CD14-positive monocyte (primary cell): ENCODE data around the gene AQP2. TPM values are rescaled to one million over a fixed set of nuclear protein-coding genes. Genes with fewer than 3 reads are reported as not detected.
A peak's percentile ranks its signal among the peaks of the same experiment; 100 is the strongest.

Experiments
- DNase-seq, 3 donors: peaks; one replicate each; pipeline ENCODE4 v3.0.0-alpha.2; 2011 to 2022
- H2AFZ ChIP-seq: 2 replicates; pipeline ENCODE4 v1.6.0; 2012; ENCODE audit warnings: mild to moderate bottlenecking, low read depth, low read length, inconsistent platforms; ENCODE audit not compliant: insufficient read depth, poor library complexity, severe bottlenecking
- H3K27ac ChIP-seq, 2 donors: 1 replicate in 1 of 2; 2 replicates in 1 of 2; pipeline ENCODE4 v1.5.1; 2012 to 2013; ENCODE audit warnings: low read length in 2 of 2, control low read depth in 1 of 2, inconsistent platforms in 1 of 2, low read depth in 1 of 2, mild to moderate bottlenecking in 1 of 2
- H3K27me3 ChIP-seq, 2 donors: one replicate each; pipeline versions ENCODE4 v1.6.0 to v1.6.1; 2011 to 2013; ENCODE audit warnings: low read length in 2 of 2; ENCODE audit not compliant: control insufficient read depth in 2 of 2, insufficient read depth in 2 of 2
- H3K36me3 ChIP-seq, 2 donors: replicated peaks in 1 of 2; 1 replicate in 1 of 2; 2 replicates in 1 of 2; pipeline versions ENCODE4 v1.5.1 to v1.6.1; 2012 to 2013; ENCODE audit warnings: low read length in 2 of 2, control low read depth in 1 of 2, inconsistent platforms in 1 of 2, mild to moderate bottlenecking in 1 of 2; ENCODE audit not compliant: insufficient read depth in 2 of 2, control insufficient read depth in 1 of 2
- H3K4me1 ChIP-seq, 2 donors: 1 replicate in 1 of 2; 2 replicates in 1 of 2; pipeline versions ENCODE4 v1.5.1 to v1.6.1; 2012 to 2013; ENCODE audit warnings: low read length in 2 of 2, control low read depth in 1 of 2, inconsistent platforms in 1 of 2, mild to moderate bottlenecking in 1 of 2, moderate library complexity in 1 of 2; ENCODE audit not compliant: insufficient read depth in 2 of 2, control insufficient read depth in 1 of 2
- H3K4me2 ChIP-seq: replicated peaks from 2 replicates; pipeline ENCODE3; 2012; ENCODE audit warnings: low read length, moderate library complexity, mild to moderate bottlenecking; ENCODE audit not compliant: poor library complexity, severe bottlenecking; ENCODE audit errors: extremely low read depth
- H3K4me3 ChIP-seq, 3 experiments: fragments of 200-600 bp in 1 of 3; sonication (generic) in 1 of 3; replicated peaks in 1 of 3; 1 replicate in 2 of 3; 2 replicates in 1 of 3; pipeline ENCODE4 v1.5.1; 2011 to 2013; ENCODE audit warnings: low read length in 3 of 3, mild to moderate bottlenecking in 3 of 3, control low read depth in 2 of 3, low read depth in 2 of 3, inconsistent platforms in 1 of 3, moderate library complexity in 1 of 3
- H3K79me2 ChIP-seq: 2 replicates; pipeline ENCODE4 v1.6.0; 2012; ENCODE audit warnings: mild to moderate bottlenecking, control low read depth, inconsistent platforms, low read length, moderate library complexity; ENCODE audit not compliant: insufficient read depth
- H3K9ac ChIP-seq: 2 replicates; pipeline ENCODE4 v1.6.0; 2017; ENCODE audit warnings: low read length, mild to moderate bottlenecking; ENCODE audit not compliant: insufficient read depth, poor library complexity, severe bottlenecking
- H3K9me3 ChIP-seq, 2 donors: replicated peaks in 1 of 2; 1 replicate in 1 of 2; 2 replicates in 1 of 2; pipeline versions ENCODE4 v1.5.1 to v1.6.1; 2012 to 2013; ENCODE audit warnings: low read length in 2 of 2, control low read depth in 1 of 2; ENCODE audit not compliant: control insufficient read depth in 1 of 2, insufficient read depth in 1 of 2
- H4K20me1 ChIP-seq: 2 replicates; pipeline ENCODE4 v1.6.0; 2012; ENCODE audit warnings: mild to moderate bottlenecking, low read length, control low read depth, moderate library complexity; ENCODE audit not compliant: insufficient read depth
- H3K27ac Mint-ChIP-seq, 7 donors: one replicate each; pipeline ENCODE4 v1.8.0; 2020; ENCODE audit warnings: mild to moderate bottlenecking in 7 of 7, mixed read lengths in 7 of 7, moderate library complexity in 6 of 7, inconsistent platforms in 2 of 7
- H3K27me3 Mint-ChIP-seq, 3 donors: one replicate each; pipeline ENCODE4 v1.8.0; 2021 to 2022; ENCODE audit warnings: low read depth in 3 of 3, mild to moderate bottlenecking in 3 of 3, mixed read lengths in 3 of 3, moderate library complexity in 3 of 3, inconsistent platforms in 1 of 3
- H3K36me3 Mint-ChIP-seq, 2 donors: one replicate each; pipeline ENCODE4 v1.8.0; 2020; ENCODE audit warnings: mixed read lengths in 2 of 2, inconsistent platforms in 1 of 2, mild to moderate bottlenecking in 1 of 2
- H3K4me1 Mint-ChIP-seq: one replicate; pipeline ENCODE4 v1.8.0; 2020; ENCODE audit warnings: mild to moderate bottlenecking, mixed read lengths
- H3K4me3 Mint-ChIP-seq, 2 donors: one replicate each; pipeline ENCODE4 v1.8.0; 2020; ENCODE audit warnings: mild to moderate bottlenecking in 2 of 2, mixed read lengths in 2 of 2, moderate library complexity in 1 of 2
- H3K9me3 Mint-ChIP-seq, 7 donors: one replicate each; pipeline ENCODE4 v1.8.0; 2020 to 2022; ENCODE audit warnings: mixed read lengths in 7 of 7, mild to moderate bottlenecking in 6 of 7, moderate library complexity in 6 of 7, inconsistent platforms in 2 of 7
- CTCF ChIP-seq: fragments of 200-600 bp; IDR thresholded peaks from one replicate; pipeline ENCODE4 v1.8.0; 2022; ENCODE audit warnings: antibody characterized with exemption, mild to moderate bottlenecking
- WGBS: methylation state at CpG from one replicate; pipeline ENCODE4 v1.1.5; 2013; ENCODE audit warnings: missing lambda C conversion rate; ENCODE audit not compliant: insufficient coverage; 5-methylcytosine and 5-hydroxymethylcytosine counted together
- intact Hi-C, 2 donors: fragments of 100-400 bp; cut with micrococcal nuclease; formaldehyde crosslinking; loops; one replicate each; pipeline versions ENCODE4 v1.15.0 to v1.15.1; 2023
- polyA plus RNA-seq, 3 donors: library from polyadenylated mRNA; depleted of rRNA in 1 of 3; unstranded in 2 of 3; stranded (reverse) in 1 of 3; fragments of 300-500 nt in 2 of 3; fragments of >200 nt in 1 of 3; fragmentation: Illumina TruSeq in 2 of 3; gene quantifications; 1 replicate in 2 of 3; 2 replicates in 1 of 3; pipeline ENCODE4 v1.2.3, GENCODE V29; 2012 to 2021

Gene AQP2
- polyA plus RNA-seq, 3 donors, result not detected

- Histone ChIP-seq H3K79me2 (no peaks in the 10 kb centered on the region), H3K4me3 (peak overlapping the region in 1 of 3 experiments; percentile 30), H4K20me1 (no peaks in the 10 kb centered on the region), H3K36me3 (no peaks in the 10 kb centered on the region), H3K27me3 (peaks cover 67 to 99% of the 10 kb centered on the region in 2 donors), H3K4me2 (peak overlapping the region; percentile 16), H2AFZ (no peak overlapping the region), H3K9me3 (peaks cover 0 to 65% of the 10 kb centered on the region in 2 donors), H3K9ac (no peak overlapping the region), H3K4me1 (peaks cover 29 to 37% of the 10 kb centered on the region in 2 donors), H3K27ac (no peak overlapping the region)
- intact Hi-C loops, result no loop called here
- Mint-ChIP-seq H3K4me1 (peaks cover 32% of the 10 kb centered on the region), H3K36me3 (peaks cover 0 to 11% of the 10 kb centered on the region in 2 donors), H3K9me3 (peaks cover 0 to 20% (median 5%) of the 10 kb centered on the region in 7 donors), H3K27me3 (peaks cover 91 to 100% (median 98%) of the 10 kb centered on the region in 3 donors), H3K4me3 (peak overlapping the region in 1 of 2 donors; percentile 83), H3K27ac (peak overlapping the region in 1 of 7 donors; percentile 46)
- 0% methylated on average over 6 of the region's 13 CpGs for WGBS
- no peak for TF ChIP-seq CTCF
- DNase-seq, result no peak
These were observed 5.5 kb downstream of the AQP2 start for GRCh38 chr12:49955899-49956662.

GRCh38 chr12:49956663-49957569, 6.4 kb downstream of the AQP2 start:
- Histone ChIP-seq H3K9ac (no peak overlapping the region), H3K4me3 (peak overlapping the region in 1 of 3 experiments; percentile 30), H3K4me1 (peaks cover 27 to 36% of the 10 kb centered on the region in 2 donors), H2AFZ (no peak overlapping the region), H3K27ac (no peak overlapping the region), H3K79me2 (no peaks in the 10 kb centered on the region), H3K4me2 (no peak overlapping the region), H3K27me3 (peaks cover 67 to 94% of the 10 kb centered on the region in 2 donors), H3K36me3 (no peaks in the 10 kb centered on the region), H4K20me1 (no peaks in the 10 kb centered on the region), H3K9me3 (peaks cover 0 to 66% of the 10 kb centered on the region in 2 donors)
- peaks cover 28% of the 10 kb centered on the region for H3K4me1 Mint-ChIP-seq
- peak overlapping the region in 1 of 7 donors; percentile 46 for H3K27ac Mint-ChIP-seq
- intact Hi-C loops, result no loop called here
- H3K36me3 Mint-ChIP-seq, result peaks cover 0 to 11% of the 10 kb centered on the region in 2 donors
- H3K27me3 Mint-ChIP-seq, result peaks cover 86 to 96% (median 94%) of the 10 kb centered on the region in 3 donors
- TF ChIP-seq CTCF, result no peak
- peaks cover 0 to 21% (median 6%) of the 10 kb centered on the region in 7 donors for H3K9me3 Mint-ChIP-seq
- 60% methylated on average over 3 of the region's 6 CpGs for WGBS
- peak overlapping the region in 1 of 2 donors; percentile 83 for H3K4me3 Mint-ChIP-seq
- DNase-seq, result no peak
